ENCODE measurements around the gene MAP7D1.
"Not testable (repeated sequence)": the region's sequence is repeated elsewhere in the genome, so short reads cannot be mapped to it uniquely, and the experiment has no call there.

MAP7D1 gene

DNA sequence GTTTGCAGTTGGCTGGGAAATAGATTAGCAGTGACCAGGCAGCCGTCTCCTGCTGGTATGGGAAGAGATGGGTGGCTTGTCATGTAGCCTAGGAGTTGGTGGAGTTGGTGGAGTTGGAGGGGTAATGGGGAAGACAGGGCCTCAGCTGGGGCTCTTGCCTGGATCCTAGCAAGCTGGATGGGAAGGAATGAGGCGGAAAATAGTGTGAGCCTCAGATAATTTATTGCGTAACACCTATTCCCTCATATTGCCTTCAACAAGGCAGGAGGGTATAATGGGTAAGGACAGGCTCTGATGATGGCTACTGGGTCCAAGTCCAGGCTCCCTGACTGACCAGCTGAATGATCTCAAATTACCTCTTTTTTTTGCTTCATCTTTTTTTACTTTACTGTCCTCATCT is 12.6 kb downstream of the MAP7D1 start:
- DNase-seq (ENCODE audit: low read depth) = no peak

DNA sequence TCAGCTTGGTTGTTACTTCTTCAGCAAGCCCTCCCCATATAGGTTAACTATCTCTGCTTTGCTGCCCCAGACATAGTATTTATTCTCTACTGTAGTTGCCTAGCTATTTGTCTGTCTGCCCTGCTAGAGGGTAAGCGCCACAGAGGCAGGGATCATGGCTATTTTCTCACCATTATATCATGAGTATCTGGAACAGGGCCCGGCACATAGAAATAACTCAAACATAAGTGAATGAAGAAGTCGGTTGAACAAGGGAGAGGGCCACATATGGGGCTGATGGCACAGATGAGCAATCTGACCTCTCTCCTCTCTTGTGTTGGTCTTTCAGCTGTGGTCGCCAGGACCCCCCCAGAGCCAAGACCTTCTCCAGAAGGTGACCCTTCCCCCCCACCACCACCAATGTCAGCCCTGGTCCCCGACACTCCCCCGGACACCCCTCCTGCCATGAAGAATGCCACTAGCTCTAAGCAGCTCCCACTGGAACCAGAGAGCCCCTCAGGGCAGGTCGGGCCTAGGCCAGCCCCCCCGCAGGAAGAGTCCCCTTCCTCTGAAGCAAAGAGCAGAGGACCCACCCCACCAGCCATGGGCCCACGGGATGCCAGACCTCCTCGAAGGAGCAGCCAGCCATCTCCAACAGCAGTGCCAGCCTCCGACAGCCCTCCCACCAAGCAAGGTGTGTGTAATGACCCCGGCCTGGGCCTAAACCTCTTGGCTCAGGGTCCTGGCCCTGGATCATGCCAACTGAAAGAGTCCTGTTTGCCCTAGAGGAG is 14.9 kb downstream of the MAP7D1 start:
- no peak for DNase-seq (ENCODE audit: low read depth)

DNA sequence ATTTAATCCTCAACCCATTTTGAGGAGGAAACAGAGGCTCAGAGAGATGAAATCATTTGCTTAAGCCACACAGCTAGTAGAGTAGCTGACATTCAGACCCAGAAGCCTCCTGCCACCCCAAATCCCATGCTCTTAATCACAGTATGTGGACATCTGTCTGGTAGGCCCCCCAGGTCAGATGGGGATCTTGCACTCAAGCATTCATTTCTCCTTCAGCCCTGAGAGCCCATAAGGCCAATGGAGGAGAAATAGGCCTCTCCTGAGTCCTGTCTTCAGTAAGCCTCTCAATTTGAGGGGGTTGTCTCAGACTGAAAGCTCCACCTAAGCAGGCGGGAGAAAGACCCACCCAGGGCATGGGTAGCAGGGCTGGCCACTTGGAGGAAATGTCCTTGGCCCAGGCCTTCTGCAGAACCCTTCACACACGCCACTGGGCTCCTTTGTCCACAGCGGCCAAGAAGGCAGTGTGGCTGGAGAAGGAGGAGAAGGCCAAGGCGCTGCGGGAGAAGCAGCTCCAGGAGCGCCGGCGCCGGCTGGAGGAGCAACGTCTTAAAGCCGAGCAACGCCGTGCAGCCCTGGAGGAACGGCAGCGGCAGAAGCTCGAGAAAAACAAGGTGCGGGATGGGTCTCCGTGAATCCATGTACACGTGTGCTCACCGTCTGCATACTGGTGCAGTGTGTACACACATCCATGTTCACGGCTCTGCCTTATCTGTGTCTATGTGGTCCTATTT is 16.2 kb downstream of the MAP7D1 start:
- DNase-seq (ENCODE audit: low read depth) = no peak

DNA sequence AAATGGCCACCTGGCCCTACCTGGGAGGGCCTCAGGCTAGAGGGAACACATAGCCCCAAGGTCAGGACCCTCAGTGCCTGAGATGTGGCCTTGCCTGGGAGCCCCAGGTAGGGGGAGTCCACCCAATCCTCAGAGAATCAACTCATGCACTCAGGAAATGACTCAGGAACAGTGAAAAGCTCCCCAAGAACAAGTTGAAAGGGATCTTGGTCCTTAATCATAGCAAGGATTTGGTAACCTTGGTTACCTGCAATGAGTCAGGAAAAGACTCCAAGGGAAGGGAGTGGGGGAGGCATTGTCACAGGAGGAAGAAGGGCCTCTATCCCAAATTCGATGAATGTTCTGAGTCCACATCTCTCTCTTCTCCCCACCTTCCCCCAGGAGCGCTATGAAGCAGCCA is 17.0 kb downstream of the MAP7D1 start:
- no peak for DNase-seq (ENCODE audit: low read depth)

DNA sequence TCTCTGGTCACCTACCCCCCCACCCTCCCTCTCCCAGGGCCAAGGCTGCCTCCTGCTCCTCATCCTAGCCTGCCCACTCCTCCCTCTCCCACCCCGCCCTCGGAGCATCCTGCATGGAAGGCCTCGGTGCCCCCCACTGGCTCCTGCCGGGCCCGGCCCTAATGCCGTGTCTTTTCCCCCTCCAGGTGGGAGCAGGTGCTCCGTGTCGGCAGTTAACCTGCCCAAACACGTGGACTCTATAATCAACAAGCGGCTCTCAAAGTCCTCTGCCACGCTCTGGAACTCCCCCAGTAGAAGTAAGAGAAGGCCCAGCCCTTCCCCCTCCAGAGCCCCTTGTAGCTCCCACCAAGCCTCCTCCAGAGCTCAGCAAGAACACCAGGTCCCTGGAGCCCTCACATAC is 18.8 kb downstream of the MAP7D1 start:
- no peak for DNase-seq (ENCODE audit: low read depth)

DNA sequence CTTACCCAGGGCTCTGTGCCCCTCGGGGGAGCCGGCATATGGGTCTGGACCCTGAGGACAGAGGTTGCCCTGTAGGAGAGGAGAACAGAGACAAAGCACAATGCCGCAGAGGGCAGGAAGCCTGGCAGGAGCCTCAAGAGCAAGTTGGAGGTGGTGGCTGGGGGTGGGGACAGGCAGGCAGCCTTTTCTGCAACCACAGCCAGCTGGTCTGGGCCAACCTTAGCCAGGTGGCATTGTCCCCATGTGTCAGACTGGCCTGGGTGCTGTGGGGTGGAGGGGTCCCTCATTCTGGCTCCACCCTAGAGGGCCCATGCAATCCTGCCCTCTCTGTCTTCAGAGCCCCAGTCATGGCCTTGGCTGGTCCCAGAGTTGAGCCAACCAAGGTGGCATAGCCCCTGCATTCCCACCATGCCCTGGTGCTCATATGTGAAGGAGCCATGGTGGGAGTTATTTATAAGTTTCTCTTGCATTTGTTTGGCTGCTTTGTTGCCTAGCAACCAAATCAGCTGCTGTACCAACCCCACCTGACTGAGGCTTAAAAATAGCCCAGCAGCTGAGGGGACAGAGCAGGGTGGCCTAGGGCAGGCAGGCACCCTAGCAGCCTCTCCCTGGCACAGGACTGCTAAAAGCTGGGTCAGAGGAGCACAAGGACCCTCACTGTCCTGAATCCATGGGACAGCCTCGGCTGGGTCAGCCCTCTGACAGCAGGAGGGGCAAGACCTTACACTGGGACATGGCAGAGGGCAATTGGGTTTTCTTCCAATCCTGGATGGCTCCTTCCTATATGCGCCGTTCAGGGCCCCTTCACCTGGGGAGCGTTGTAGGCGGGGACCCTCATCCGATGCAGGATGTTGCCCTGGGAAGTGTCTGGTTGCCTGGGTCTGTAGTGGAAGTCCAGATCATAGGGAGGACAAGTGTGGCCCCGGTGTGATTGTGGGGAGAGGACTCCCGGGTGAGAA is 19.5 kb downstream of the MAP7D1 start:
- no peak for DNase-seq (ENCODE audit: low read depth)

DNA sequence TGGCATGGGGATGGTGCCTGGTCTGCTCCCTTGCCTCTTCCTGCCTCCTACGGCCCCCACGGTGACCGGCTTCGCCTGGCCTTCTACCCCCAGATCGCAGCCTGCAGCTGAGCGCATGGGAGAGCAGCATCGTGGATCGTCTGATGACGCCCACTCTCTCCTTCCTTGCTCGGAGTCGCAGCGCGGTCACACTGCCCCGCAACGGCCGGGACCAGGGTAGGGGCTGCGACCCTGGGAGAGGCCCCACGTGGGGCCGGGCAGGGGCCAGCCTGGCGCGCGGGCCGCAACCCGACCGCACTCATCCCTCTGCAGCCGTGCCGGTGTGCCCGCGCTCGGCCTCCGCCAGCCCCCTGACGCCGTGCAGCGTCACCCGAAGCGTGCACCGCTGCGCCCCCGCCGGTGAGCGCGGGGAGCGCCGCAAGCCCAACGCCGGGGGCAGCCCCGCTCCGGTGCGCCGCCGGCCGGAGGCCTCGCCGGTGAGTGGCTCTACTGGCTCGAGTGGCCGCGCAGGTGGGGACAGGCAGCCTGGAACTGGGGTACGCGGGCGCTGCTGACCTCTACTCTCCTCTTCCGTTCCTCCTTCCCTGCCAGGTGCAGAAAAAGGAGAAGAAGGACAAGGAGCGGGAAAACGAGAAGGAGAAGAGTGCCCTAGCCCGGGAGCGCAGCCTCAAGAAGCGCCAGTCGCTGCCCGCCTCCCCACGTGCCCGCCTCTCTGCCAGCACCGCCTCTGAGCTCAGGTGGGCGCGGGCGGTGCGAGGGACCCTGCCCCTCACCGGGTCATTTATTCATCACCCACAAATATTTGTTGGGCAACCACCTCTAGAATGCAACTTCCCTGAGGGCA is 20.4 kb downstream of the MAP7D1 start:
- no peak for DNase-seq (ENCODE audit: low read depth)

DNA sequence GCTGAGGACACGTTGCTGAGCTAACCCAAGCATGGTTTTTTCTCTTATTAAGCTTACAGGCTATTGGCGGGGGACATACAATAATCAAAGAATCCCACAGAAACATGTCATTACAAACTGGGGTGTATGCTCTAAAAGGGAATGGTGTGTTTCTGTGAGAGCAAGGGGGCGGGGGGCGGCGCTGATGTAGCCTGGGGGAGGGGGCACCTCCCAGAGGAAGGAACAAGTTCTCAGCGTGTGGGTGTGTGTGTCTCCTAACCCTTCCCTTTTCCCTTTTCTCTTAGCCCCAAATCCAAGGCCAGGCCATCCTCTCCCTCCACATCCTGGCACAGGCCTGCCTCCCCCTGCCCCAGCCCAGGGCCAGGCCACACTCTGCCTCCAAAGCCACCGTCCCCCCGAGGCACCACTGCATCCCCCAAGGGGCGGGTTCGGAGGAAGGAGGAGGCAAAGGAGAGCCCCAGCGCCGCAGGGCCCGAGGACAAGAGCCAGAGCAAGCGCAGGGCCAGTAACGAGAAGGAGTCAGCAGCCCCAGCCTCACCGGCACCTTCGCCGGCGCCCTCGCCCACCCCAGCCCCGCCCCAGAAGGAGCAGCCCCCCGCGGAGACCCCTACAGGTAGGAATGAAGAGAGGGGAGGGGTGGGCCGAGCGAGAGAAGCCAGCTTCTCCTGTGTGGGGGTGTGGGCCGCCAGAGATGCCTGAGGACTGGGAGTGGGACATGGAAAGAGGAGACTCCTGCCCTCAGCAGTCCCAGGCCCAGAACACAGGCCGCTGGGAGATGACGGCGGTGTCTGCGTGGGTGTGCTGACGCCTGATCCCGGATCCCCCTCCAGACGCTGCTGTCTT is 21.9 kb downstream of the MAP7D1 start:
- no peak for DNase-seq (ENCODE audit: low read depth)

DNA sequence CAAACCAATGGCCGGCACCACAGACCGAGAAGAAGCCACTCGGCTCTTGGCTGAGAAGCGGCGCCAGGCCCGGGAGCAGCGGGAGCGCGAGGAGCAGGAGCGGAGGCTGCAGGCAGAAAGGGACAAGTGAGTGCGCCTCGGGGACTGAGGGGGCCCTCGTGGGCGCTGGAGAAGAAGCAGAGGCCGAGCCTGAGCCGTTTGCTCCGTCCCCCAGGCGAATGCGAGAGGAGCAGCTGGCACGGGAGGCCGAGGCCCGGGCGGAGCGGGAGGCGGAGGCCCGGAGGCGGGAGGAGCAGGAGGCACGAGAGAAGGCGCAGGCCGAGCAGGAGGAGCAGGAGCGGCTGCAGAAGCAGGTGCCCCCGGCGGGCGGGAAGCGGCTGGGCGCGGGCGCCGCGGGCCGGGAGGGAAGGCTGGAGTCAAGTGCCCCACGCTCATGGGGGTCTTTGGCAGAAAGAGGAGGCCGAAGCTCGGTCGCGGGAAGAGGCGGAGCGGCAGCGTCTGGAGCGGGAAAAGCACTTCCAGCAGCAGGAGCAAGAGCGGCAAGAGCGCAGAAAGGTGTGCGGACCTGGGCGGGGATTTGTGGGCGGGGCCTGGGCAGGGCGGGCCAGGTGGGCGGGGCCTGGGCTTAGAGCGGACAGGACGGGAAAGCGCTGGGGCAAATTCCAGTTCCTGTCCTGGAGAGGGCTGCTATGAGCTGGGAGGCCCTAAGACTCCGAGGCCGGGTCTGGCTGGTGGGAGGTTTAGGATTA is 22.7 kb downstream of the MAP7D1 start:
- no peak for DNase-seq (ENCODE audit: low read depth)

DNA sequence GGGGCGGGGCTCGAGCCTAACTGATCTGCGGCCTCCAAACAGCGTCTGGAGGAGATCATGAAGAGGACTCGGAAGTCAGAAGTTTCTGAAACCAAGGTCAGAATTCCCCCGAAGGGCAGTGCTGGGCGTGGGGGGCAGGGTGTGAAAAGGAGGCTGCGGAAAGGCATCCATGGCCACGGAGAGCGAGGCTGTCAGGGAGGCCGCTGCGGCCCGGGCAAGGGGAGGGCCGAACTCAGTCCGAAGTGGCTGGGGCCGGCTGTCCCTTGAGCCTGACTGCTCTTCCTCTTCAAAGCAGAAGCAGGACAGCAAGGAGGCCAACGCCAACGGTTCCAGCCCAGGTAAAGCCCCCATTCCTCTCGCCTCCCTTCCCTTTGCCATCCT is 23.2 kb downstream of the MAP7D1 start:
- no peak for DNase-seq (ENCODE audit: low read depth)

DNA sequence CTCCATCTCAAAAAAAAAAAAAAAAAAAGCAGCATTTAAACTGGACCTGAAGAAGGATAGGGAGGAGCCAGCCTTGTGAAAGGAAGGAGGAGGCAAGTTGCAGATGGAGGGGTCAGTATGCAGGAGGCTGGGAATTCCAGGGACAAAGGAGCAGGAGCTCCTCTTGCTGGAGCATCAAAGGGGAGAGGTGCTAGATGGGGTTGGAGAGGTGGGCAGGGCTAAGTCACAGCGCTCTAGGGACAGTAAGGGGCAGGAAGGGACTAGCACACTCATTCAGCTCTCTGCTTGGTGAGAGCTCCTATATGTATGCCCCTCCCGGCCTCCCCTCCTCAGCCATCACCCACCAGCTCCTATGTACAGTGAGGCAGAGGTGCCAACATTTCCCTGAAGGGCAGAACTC is 26.8 kb downstream of the MAP7D1 start:
- no peak for DNase-seq (ENCODE audit: low read depth)

DNA sequence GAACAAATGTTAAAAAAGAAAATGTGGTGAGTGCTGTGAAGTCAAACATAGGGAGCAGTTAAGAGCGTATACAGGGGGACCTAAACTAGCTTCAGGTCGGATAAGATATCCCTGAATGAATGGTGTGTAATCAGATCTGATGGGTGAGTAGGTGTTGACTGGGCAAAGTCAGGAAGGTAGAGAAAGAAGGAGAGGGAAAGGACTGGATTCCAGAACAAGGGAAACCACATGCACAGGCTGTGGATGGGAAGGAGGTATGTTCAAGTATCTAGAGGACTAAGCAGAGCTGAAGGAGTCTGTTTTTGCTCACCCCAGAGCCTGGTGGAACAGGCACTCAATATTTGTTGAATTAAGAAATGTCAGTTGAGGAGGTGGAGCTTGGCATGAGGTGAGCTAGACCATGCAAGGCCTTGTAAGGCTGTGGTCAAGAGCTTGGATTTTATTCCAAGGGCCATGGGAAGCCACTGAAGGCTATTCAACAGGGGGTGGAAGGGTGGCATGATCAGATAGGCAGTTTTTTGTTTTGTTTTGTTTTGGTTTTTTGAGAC is 27.4 kb downstream of the MAP7D1 start:
- DNase-seq (ENCODE audit: low read depth) = peak; percentile 24

DNA sequence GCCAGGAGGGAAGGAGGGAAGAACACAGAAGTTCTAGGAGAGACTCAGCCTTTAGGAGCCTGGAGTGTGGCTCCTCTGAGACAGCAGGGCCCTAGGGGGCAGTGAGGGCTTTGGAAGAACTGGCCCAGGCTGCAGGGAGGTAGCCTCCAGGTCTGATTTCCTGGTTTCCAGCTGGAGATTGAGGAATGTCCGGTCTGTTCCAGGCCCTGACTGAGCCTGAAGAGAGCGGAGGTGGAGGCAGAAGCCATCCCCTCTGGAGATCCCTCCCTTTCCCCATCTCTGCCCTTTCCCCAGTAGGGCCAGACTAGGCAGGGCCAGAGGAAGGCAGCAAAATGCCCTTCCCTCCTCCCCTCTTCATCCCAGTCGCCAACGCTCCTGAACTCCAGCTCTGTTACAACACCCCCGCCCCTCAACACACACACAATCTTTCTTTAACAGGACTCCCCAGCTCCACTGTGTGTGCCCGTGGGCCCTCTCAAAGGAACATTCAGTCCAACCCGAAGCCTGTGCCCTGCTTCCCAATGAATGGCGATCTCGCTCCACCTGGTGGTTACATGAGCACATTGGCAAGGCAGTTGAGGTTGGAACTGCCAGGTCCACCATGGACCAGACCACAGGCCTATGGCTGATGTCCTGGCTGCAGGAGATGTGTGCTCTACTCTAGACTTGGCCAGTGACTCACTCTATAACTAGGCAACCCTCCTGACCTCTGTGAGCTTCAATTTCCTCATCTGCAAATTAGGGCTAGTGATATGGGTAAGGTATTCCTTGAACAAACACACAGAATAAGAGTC is 32.0 kb downstream of the MAP7D1 start:
- peak; percentile 88 for DNase-seq (ENCODE audit: low read depth)

DNA sequence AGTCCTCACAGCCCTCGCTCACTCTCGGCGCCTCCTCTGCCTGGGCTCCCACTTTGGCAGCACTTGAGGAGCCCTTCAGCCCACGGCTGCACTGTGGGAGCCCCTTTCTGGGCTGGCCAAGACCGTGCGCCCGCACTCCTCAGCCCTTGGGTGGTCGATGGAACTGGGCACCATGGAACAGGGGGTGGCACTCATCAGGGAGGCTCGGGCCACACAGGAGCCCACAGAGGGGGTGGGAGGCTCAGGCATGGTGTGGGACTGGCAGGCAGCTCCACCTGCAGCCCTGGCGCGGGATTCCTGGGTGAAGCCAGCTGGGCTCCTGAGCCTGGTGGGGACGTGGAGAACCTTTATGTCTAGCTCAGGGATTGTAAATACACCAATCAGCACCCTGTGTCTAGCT is 40.8 kb downstream of the MAP7D1 start:
- not testable (repeated sequence) for DNase-seq (ENCODE audit: low read depth)

DNA sequence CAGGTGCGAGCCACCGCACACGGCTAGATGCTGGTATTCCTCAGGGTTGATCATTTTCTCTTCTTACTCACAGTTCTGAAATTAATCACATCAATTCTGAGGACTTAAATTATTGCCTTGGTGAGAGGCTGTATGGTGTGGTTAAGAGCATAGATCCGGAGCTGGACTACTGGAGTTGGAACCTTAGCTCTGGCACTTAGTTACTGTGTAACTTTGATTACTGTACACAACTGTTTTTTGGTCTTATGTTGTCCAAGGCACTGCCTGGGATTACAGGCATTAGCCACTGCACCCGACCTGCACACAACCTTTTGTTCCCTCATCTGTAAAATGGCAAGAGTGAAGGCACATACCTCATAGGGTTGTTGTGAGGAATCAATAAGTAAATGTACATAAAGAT is 42.7 kb downstream of the MAP7D1 start:
- no peak for DNase-seq (ENCODE audit: low read depth)

DNA sequence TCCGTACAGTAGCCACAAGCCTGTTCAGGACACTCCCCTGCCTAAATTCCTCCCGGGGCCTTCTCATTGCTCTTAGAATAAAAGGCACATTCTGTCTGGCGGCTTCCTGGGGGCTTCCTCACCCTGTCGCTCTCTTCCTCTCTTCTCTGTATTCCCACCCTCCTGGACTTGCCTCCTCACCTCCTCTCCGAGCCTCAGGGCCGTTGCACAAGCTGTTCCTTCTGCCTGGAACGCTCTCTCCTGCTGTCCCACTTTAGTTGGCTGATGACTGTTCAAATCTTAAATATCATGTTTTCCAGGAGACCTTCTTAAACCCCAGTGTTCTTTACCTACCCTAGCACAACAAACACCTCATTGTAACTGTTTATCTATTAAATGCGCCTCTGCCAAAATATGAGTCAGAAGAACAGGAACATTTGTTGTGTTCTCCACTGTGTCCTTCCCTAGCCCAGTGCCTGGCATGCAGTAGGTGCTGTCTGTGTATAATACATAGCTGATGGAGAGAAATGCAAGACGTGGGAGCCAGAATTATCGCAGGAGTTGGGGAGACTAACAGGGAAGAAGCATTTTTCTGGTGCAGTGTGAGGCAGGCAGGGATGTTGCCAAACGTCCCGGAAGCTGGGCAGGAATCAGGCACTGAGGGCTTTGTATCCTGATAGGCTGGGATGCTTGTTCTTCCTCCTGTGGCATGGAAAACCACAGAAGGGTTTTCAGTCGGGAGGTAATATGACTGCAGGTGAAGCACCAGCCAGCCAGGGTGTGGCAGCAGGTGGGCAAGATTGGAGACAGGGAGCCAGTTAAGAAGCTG is 44.2 kb downstream of the MAP7D1 start:
- no peak for DNase-seq (ENCODE audit: low read depth)

DNA sequence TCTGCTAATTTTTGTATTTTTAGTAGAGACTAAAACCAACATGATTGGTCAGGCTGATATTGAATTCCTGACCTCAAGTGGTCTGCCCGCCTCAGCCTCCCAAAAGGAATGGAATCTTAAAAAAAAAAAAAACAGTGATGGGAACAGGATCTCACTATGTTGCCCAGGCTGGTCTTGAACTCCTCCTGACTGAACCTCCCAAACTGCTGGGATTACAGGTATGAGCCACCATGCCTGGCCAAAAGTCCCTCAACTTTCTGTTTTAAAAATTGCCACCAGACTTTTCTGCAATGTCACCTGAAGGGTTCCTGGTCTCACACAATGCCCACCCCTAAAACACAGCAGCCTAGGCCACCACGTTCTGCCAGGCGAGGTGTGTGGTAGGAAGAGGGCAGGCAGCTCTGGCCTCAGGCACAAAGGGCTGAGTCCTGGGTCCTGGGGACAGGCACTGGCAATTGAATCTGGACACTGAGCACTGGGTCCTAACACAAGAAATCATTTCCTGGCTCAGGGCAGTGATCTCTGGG is 47.1 kb downstream of the MAP7D1 start:
- no peak for DNase-seq (ENCODE audit: low read depth)

Data from fibroblast of the conjunctiva (primary cell).